MM.1S (cell line): Measurements from ENCODE around the gene GJB5.

ENCODE experiments used
- CTCF ChIP-seq: fragments of 300-600 bp; sonication (generic); IDR thresholded peaks from 2 replicates; pipeline ENCODE4 v1.5.1; 2016; ENCODE audit warnings: antibody characterized with exemption, low read length, mixed read lengths
- EZH2 ChIP-seq: fragments of 300-600 bp; sonication (generic); optimal IDR thresholded peaks from 2 replicates; pipeline ENCODE3; 2017; ENCODE audit warnings: low read depth, mild to moderate bottlenecking, antibody characterized with exemption, low read length, mixed read lengths
- EZH2phosphoT487 ChIP-seq: fragments of 300-600 bp; sonication (generic); IDR thresholded peaks from 2 replicates; pipeline ENCODE4 v1.6.1; 2018; ENCODE audit warnings: antibody characterized with exemption, low read length

- TF ChIP-seq CTCF (no peak), EZH2 (no peak), EZH2phosphoT487 (no peak)
Measured at GRCh38 chr1:34806396-34806795, 51.5 kb downstream of the GJB5 start.
